ENCODE data around the gene FAM135A. TPM values are rescaled to one million over a fixed set of nuclear protein-coding genes. Genes with fewer than 3 reads are reported as not detected.

FAM135A gene
- total and polyA plus RNA-seq, 4 donors: 2.7 to 15.6 (median 5.8) TPM

DNA sequence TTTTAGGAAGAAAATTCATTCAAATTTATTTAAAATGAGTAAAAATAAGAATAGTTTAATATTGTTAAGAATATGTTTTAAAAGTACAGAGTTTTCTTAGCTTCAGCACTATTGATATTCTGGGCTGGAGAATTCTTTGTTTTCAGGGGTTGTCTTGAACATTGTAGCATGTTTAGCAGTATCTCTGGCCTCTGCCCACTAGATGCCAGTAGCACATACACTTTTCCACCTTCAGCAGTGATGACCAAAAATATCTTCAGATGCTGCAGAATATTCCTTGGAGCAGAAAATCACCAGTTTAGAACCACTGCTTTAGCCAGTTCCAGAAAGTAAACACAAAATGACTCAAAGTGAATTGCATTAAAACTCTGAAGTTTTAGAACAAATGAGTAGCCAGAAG lies 134.0 kb downstream of the FAM135A start:
- no peaks in the 10 kb centered on the region for H3K27me3 ChIP-seq (ENCODE audit: control insufficient read depth in 4 of 4, insufficient read depth in 4 of 4, low read length in 3 of 4)
- no peak overlapping the region for H3K27ac ChIP-seq (ENCODE audit: low read depth in 1 of 2, low read length in 2 of 2)
- no peak for DNase-seq (ENCODE audit: low spot score)
- no peaks in the 10 kb centered on the region for H3K4me1 ChIP-seq (ENCODE audit: control insufficient read depth in 4 of 4, insufficient read depth in 4 of 4, low read length in 3 of 4)
- TF ChIP-seq YY1 (IDR thresholded peaks at IDR 0.05) (no peak), CTCF (IDR thresholded peaks at IDR 0.05; ENCODE audit: low read depth, low read length, missing input control) (peak; percentile 23), RAD21 (IDR thresholded peaks at IDR 0.05) (peak; percentile 52 to 67)
- H3K9ac ChIP-seq (ENCODE audit: low read depth in 1 of 2, low read length in 2 of 2): no peak overlapping the region
- no peak overlapping the region for H3K4me3 ChIP-seq (ENCODE audit: low read depth in 1 of 3, low read length in 3 of 3)
- H3K9me3 ChIP-seq (ENCODE audit: control insufficient read depth in 4 of 4, low read length in 3 of 4): no peaks in the 10 kb centered on the region
- H3K36me3 ChIP-seq (ENCODE audit: control insufficient read depth in 4 of 4, insufficient read depth in 3 of 4, low read depth in 1 of 4, low read length in 3 of 4): no peaks in the 10 kb centered on the region

DNA sequence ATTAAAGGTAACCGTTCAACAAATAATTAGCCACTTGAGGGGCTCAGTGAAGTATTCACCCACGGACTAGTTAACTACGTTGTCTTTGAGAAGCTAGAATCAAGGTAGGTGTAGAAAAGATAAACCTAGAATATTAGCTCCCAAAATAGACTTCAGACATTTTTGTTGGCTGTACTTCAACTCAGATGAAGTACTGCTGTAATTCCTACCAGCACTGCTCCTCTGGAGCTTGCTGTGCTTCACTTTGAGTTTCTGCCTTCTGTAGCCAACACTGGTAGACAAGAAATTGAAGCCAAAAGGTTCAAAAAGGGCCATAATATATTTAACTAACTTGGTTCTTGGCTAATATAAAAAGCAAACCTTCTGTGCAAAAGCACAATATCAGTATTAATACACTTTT lies 134.6 kb downstream of the FAM135A start:
- Histone ChIP-seq H3K4me3 (ENCODE audit: low read depth in 1 of 3, low read length in 3 of 3) (no peak overlapping the region), H3K27ac (ENCODE audit: low read depth in 1 of 2, low read length in 2 of 2) (no peak overlapping the region), H3K4me1 (ENCODE audit: control insufficient read depth in 4 of 4, insufficient read depth in 4 of 4, low read length in 3 of 4) (no peaks in the 10 kb centered on the region), H3K27me3 (ENCODE audit: control insufficient read depth in 4 of 4, insufficient read depth in 4 of 4, low read length in 3 of 4) (no peaks in the 10 kb centered on the region), H3K9me3 (ENCODE audit: control insufficient read depth in 4 of 4, low read length in 3 of 4) (no peaks in the 10 kb centered on the region), H3K9ac (ENCODE audit: low read depth in 1 of 2, low read length in 2 of 2) (no peak overlapping the region), H3K36me3 (ENCODE audit: control insufficient read depth in 4 of 4, insufficient read depth in 3 of 4, low read depth in 1 of 4, low read length in 3 of 4) (no peaks in the 10 kb centered on the region)
- no peak for TF ChIP-seq YY1 (IDR thresholded peaks at IDR 0.05)
- no peak for TF ChIP-seq RXRA (IDR thresholded peaks at IDR 0.05)
- no peak for TF ChIP-seq GABPA (IDR thresholded peaks at IDR 0.05 in 1 of 2, conservative IDR thresholded peaks at IDR 0.05 in 1 of 2)
- TF ChIP-seq EGR1 (IDR thresholded peaks at IDR 0.05; ENCODE audit: low read depth in 2 of 2): no peak
- TF ChIP-seq, protein P1, sequence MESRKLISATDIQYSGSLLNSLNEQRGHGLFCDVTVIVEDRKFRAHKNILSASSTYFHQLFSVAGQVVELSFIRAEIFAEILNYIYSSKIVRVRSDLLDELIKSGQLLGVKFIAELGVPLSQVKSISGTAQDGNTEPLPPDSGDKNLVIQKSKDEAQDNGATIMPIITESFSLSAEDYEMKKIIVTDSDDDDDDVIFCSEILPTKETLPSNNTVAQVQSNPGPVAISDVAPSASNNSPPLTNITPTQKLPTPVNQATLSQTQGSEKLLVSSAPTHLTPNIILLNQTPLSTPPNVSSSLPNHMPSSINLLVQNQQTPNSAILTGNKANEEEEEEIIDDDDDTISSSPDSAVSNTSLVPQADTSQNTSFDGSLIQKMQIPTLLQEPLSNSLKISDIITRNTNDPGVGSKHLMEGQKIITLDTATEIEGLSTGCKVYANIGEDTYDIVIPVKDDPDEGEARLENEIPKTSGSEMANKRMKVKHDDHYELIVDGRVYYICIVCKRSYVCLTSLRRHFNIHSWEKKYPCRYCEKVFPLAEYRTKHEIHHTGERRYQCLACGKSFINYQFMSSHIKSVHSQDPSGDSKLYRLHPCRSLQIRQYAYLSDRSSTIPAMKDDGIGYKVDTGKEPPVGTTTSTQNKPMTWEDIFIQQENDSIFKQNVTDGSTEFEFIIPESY (IDR thresholded peaks at IDR 0.05): no peak
- TF ChIP-seq HNF4A (conservative IDR thresholded peaks at IDR 0.05): no peak
- no peak for TF ChIP-seq JUND (IDR thresholded peaks at IDR 0.05)
- 95% methylated on average over 3 of the region's 3 CpGs for WGBS
- no peak for DNase-seq (ENCODE audit: low spot score)

- no peak overlapping the region for H3K9ac ChIP-seq (ENCODE audit: low read depth in 1 of 2, low read length in 2 of 2)
- no peaks in the 10 kb centered on the region for H3K27me3 ChIP-seq (ENCODE audit: control insufficient read depth in 4 of 4, insufficient read depth in 4 of 4, low read length in 3 of 4)
- no peak for TF ChIP-seq RXRA (IDR thresholded peaks at IDR 0.05)
- TF ChIP-seq NR2F2 (IDR thresholded peaks at IDR 0.05): no peak
- TF ChIP-seq ATF3 (IDR thresholded peaks at IDR 0.05): no peak
- TF ChIP-seq CTCF (IDR thresholded peaks at IDR 0.05; ENCODE audit: low read depth, low read length, missing input control): no peak
- TF ChIP-seq YY1 (IDR thresholded peaks at IDR 0.05): no peak
- TF ChIP-seq FOXA1 (IDR thresholded peaks at IDR 0.05): no peak
- no peak for DNase-seq (ENCODE audit: low spot score)
- no peaks in the 10 kb centered on the region for H3K9me3 ChIP-seq (ENCODE audit: control insufficient read depth in 4 of 4, low read length in 3 of 4)
- H3K27ac ChIP-seq (ENCODE audit: low read depth in 1 of 2, low read length in 2 of 2): no peak overlapping the region
- no peak overlapping the region for H3K4me3 ChIP-seq (ENCODE audit: low read depth in 1 of 3, low read length in 3 of 3)
- no peaks in the 10 kb centered on the region for H3K36me3 ChIP-seq (ENCODE audit: control insufficient read depth in 4 of 4, insufficient read depth in 3 of 4, low read depth in 1 of 4, low read length in 3 of 4)
- H3K4me1 ChIP-seq (ENCODE audit: control insufficient read depth in 4 of 4, insufficient read depth in 4 of 4, low read length in 3 of 4): no peaks in the 10 kb centered on the region
Observed at GRCh38 chr6:70549327-70549726, 136.0 kb downstream of the FAM135A start.

Data from liver (tissue), 9 donors.